ENCODE measurements around the gene MYMX. TPM values are rescaled to one million over a fixed set of nuclear protein-coding genes. Genes with fewer than 3 reads are reported as not detected.

MYMX gene
- total and polyA plus RNA-seq, 2 of the 4 experiments (the other 2 are of a cell fraction): not detected

GRCh38 chr6:44228031-44228430 lies 11.3 kb downstream of the MYMX start:
- peaks cover 0 to 8% of the 10 kb centered on the region in 2 experiments; a peak in 1 of 4 replicates for H3K79me1 ChIP-seq (ENCODE audit: low read depth in 1 of 2, low read length in 2 of 2)
- H3K4me3 ChIP-seq (ENCODE audit: insufficient read depth, low read depth, low read length): no peak overlapping the region
- no peaks in the 10 kb centered on the region for H3K9me1 ChIP-seq (ENCODE audit: insufficient read depth, low read length)
- H4K20me1 ChIP-seq (ENCODE audit: insufficient read depth, low read length): no peaks in the 10 kb centered on the region
- 100% methylated on average over 1 of the region's 6 CpGs; no CpG with 5 or more reads in 1 of the 2 experiments for WGBS, 2 experiments (ENCODE audit: extremely low coverage in 2 of 2, insufficient read length in 1 of 2)
- no peak for ATAC-seq (ENCODE audit: low read depth)
- in situ Hi-C loops (cut with MboI; ENCODE audit: low sequenced_read_pairs): no loop called here
- no peak overlapping the region for H2BK15ac ChIP-seq (ENCODE audit: low read depth, low read length)
- ChIA-PET POLR2A (ENCODE audit: unreplicated experiment) (no interaction called here), CTCF (no interaction called here)
- H4K91ac ChIP-seq (ENCODE audit: insufficient read depth, low read depth, low read length): no peak overlapping the region
- peaks cover 6% of the 10 kb centered on the region for H3K4me1 ChIP-seq (ENCODE audit: control insufficient read depth, insufficient read depth, low read length)
- no peak overlapping the region for H2BK5ac ChIP-seq (ENCODE audit: low read depth, low read length, poor library complexity, severe bottlenecking)
- no peak overlapping the region for H3K14ac ChIP-seq (replicated peaks; ENCODE audit: low read depth, low read length)
- no peak overlapping the region for H3K27ac ChIP-seq (ENCODE audit: insufficient read depth, low read length)
- no peak overlapping the region for H2AK5ac ChIP-seq (ENCODE audit: low read depth, low read length)
- dilution Hi-C loops (cut with HindIII; ENCODE audit: low sequenced_read_pairs, unreplicated experiment): no loop called here
- H3K18ac ChIP-seq (ENCODE audit: low read depth, low read length): no peak overlapping the region
- H3K56ac ChIP-seq (ENCODE audit: extremely low read depth, insufficient read depth, low read length): no peak overlapping the region
- H3K9me3 ChIP-seq (ENCODE audit: control insufficient read depth, insufficient read depth, low read length): no peaks in the 10 kb centered on the region
- intact Hi-C loops (cut with micrococcal nuclease): no loop called here
- H4K8ac ChIP-seq (ENCODE audit: low read depth in 2 of 2, low read length in 2 of 2): no peak overlapping the region
- no peak overlapping the region for H2BK120ac ChIP-seq (ENCODE audit: low read depth, low read length)
- H3K36me3 ChIP-seq (ENCODE audit: control insufficient read depth, insufficient read depth, low read length): peaks cover 2% of the 10 kb centered on the region; the same call in 1 of the 2 replicates
- no TSS peak for BruUV-seq (replicated peaks)
- no peak for DNase-seq
- no peak overlapping the region for H2AFZ ChIP-seq (replicated peaks; ENCODE audit: low read length, poor library complexity)
- H3K4me2 ChIP-seq (ENCODE audit: low read depth, low read length): no peak overlapping the region
- no peak overlapping the region for H4K5ac ChIP-seq (ENCODE audit: low read depth, low read length)
- H2BK20ac ChIP-seq (ENCODE audit: low read depth, low read length): no peak overlapping the region
- TF ChIP-seq ELK1 (IDR thresholded peaks at IDR 0.05; ENCODE audit: borderline replicate concordance, low read depth, low read length) (no peak), RAD21 (IDR thresholded peaks at IDR 0.05; ENCODE audit: low read length) (no peak), CHD1 (IDR thresholded peaks at IDR 0.05; ENCODE audit: low read depth, low read length) (no peak)
- no peak overlapping the region for H3K9ac ChIP-seq (ENCODE audit: low read depth, low read length)
- no peak overlapping the region for H3K23ac ChIP-seq (ENCODE audit: low read depth, low read length)
- H2AK9ac ChIP-seq (replicated peaks; ENCODE audit: low read depth, low read length, poor library complexity): no peak overlapping the region
- no peaks in the 10 kb centered on the region for H3K27me3 ChIP-seq (ENCODE audit: control insufficient read depth, insufficient read depth, low read length)
- no peak overlapping the region for H3K4ac ChIP-seq (ENCODE audit: low read depth, low read length)

Data from IMR-90 (cell line).